NCI-H1417 (cell line): ENCODE measurements around the gene NT5C3A.
"Not testable (repeated sequence)": the region's sequence is repeated elsewhere in the genome, so short reads cannot be mapped to it uniquely, and the experiment has no call there.

Experiments
- DNase-seq, 3 experiments: peaks; one replicate each; lab custom pipeline; 2025; lab: John Stamatoyannopoulos, UW

NT5C3A gene

GRCh38 chr7:33041631-33042428 lies 20.7 kb downstream of the NT5C3A start:
- DNase-seq, result no peak

- no peak for DNase-seq
Measured at GRCh38 chr7:33040803-33041516, 21.6 kb downstream of the NT5C3A start.

- no peak for DNase-seq
Measured at GRCh38 chr7:33039903-33040292, 22.7 kb downstream of the NT5C3A start.

GRCh38 chr7:33039257-33039902 lies 23.2 kb downstream of the NT5C3A start:
- DNase-seq, result no peak

GRCh38 chr7:33038639-33039038 lies 23.9 kb downstream of the NT5C3A start:
- no peak for DNase-seq

GRCh38 chr7:33035776-33036175 lies 26.8 kb downstream of the NT5C3A start:
- no peak for DNase-seq

GRCh38 chr7:33024189-33024757 lies 38.3 kb downstream of the NT5C3A start:
- DNase-seq, result no peak

- no peak for DNase-seq
Measured at GRCh38 chr7:33012364-33012763, 50.2 kb downstream of the NT5C3A start.

- no peak for DNase-seq
Measured at GRCh38 chr7:33009734-33010133, 52.8 kb downstream of the NT5C3A start.

- DNase-seq, result not testable (repeated sequence)
Measured at GRCh38 chr7:33005690-33006089, 56.9 kb downstream of the NT5C3A start.

GRCh38 chr7:33005193-33005592 lies 57.4 kb downstream of the NT5C3A start:
- not testable (repeated sequence) for DNase-seq

GRCh38 chr7:33004104-33004616 lies 58.4 kb downstream of the NT5C3A start:
- not testable (repeated sequence) for DNase-seq

- not testable (repeated sequence) for DNase-seq
Measured at GRCh38 chr7:33003111-33003510, 59.5 kb downstream of the NT5C3A start.

- DNase-seq, result peak in 1 of 3 experiments; percentile 18
Measured at GRCh38 chr7:32999380-32999779, 63.2 kb downstream of the NT5C3A start.

- DNase-seq, result peak; percentile 63 to 87 (median 68)
Measured at GRCh38 chr7:32998361-32999171, 64.0 kb downstream of the NT5C3A start.

GRCh38 chr7:32997956-32998355 lies 64.6 kb downstream of the NT5C3A start:
- peak in 1 of 3 experiments; percentile 71 for DNase-seq

GRCh38 chr7:32992750-32993149 lies 69.8 kb downstream of the NT5C3A start:
- not testable (repeated sequence) for DNase-seq

- DNase-seq, result not testable (repeated sequence)
Measured at GRCh38 chr7:32991975-32992700, 70.4 kb downstream of the NT5C3A start.

GRCh38 chr7:32991068-32991585 lies 71.4 kb downstream of the NT5C3A start:
- DNase-seq, result not testable (repeated sequence)

- DNase-seq, result peak in 2 of 3 experiments; percentile 38 to 70
Measured at GRCh38 chr7:32988148-32988547, 74.4 kb downstream of the NT5C3A start.
